ENCODE measurements around the gene NLRC5. TPM values are rescaled to one million over a fixed set of nuclear protein-coding genes. Genes with fewer than 3 reads are reported as not detected.

NLRC5 gene
- total RNA-seq, 1 experiment from 2014 or later: 29.7 TPM

DNA sequence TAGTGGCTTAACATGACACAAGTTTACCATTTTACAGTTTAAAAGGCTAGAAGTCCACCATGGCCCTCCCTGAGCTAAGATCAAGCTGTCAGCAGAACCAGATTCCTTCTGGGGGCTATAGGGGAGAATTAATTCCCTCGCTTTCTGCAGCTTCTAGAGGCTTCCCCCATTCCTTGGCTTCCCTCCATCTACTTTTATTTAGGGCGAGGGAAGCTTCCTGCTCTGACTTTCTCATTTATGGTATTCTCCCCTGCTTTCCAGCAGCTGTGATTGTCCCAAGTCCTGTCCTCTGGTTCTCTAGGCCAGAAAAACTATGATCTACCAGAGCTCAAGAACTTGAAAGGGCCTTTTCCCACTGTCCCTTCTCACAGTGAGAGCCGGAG, 23.3 kb upstream of the NLRC5 start:
- BruUV-seq (replicated peaks): no TSS peak
- no peaks in the 10 kb centered on the region for H3K79me2 ChIP-seq (ENCODE audit: low read depth)
- DNase-seq: no peak
- H3K4me3 ChIP-seq: no peak overlapping the region
- no peaks in the 10 kb centered on the region for H4K20me1 ChIP-seq (ENCODE audit: insufficient read depth)
- no peaks in the 10 kb centered on the region for H3K9me2 ChIP-seq (ENCODE audit: insufficient read depth)
- peaks cover 17% of the 10 kb centered on the region for H3K4me1 ChIP-seq (replicated peaks; ENCODE audit: insufficient read depth)
- no peak overlapping the region for H2AFZ ChIP-seq
- POLR2A ChIA-PET (ENCODE audit: unreplicated experiment): no interaction called here
- no peak overlapping the region for H3K27ac ChIP-seq
- no peaks in the 10 kb centered on the region for H3K9me3 ChIP-seq (ENCODE audit: insufficient read depth, low read depth)
- H3K36me3 ChIP-seq (ENCODE audit: low read depth): no peaks in the 10 kb centered on the region
- H3F3A ChIP-seq (ENCODE audit: insufficient read depth, low read depth): peaks cover 11% of the 10 kb centered on the region
- TF ChIP-seq, protein P1, sequence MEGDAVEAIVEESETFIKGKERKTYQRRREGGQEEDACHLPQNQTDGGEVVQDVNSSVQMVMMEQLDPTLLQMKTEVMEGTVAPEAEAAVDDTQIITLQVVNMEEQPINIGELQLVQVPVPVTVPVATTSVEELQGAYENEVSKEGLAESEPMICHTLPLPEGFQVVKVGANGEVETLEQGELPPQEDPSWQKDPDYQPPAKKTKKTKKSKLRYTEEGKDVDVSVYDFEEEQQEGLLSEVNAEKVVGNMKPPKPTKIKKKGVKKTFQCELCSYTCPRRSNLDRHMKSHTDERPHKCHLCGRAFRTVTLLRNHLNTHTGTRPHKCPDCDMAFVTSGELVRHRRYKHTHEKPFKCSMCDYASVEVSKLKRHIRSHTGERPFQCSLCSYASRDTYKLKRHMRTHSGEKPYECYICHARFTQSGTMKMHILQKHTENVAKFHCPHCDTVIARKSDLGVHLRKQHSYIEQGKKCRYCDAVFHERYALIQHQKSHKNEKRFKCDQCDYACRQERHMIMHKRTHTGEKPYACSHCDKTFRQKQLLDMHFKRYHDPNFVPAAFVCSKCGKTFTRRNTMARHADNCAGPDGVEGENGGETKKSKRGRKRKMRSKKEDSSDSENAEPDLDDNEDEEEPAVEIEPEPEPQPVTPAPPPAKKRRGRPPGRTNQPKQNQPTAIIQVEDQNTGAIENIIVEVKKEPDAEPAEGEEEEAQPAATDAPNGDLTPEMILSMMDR (conservative IDR thresholded peaks at IDR 0.05): no peak
- no peak for TF ChIP-seq EZH2 (IDR thresholded peaks at IDR 0.05; ENCODE audit: low read depth)
- H3K27me3 ChIP-seq (ENCODE audit: insufficient read depth, low read depth): no peaks in the 10 kb centered on the region
- CTCF ChIA-PET: interaction anchor here (0.7 to 0.9 kb wide), 2 partner anchors 71 to 522 kb away, joined by 3 to 5 read pairs; no protein-coding TSS in a partner anchor
- H3K4me2 ChIP-seq: no peak overlapping the region
- intact Hi-C loops (cut with micrococcal nuclease; ENCODE audit: unreplicated experiment): no loop called here

DNA sequence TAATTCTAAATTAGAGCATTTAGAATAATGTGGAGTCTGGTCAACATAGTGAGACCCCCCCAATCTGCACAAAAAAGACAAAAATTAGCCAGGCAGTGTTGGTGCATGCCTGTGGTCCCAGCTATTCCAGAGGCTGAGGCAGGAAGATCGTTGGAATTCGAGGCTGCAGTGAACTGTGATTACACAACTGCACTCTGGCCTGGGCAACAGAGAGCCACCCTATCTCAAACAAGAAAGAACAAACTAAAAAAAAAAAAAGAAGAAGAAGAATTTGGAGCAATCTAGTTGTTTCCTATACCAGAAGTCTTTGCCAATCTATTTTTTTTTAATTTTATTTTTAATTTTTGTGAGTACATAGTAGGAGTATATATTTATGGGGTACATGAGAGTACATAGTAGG, 21.6 kb upstream of the NLRC5 start:
- POLR2A ChIA-PET (ENCODE audit: unreplicated experiment): interaction anchor here (0.6 kb wide), 1 partner anchor 552 kb away, joined by 3 read pairs; no protein-coding TSS in a partner anchor
- no peak overlapping the region for H3K4me2 ChIP-seq
- no TSS peak for BruUV-seq (replicated peaks)

DNA sequence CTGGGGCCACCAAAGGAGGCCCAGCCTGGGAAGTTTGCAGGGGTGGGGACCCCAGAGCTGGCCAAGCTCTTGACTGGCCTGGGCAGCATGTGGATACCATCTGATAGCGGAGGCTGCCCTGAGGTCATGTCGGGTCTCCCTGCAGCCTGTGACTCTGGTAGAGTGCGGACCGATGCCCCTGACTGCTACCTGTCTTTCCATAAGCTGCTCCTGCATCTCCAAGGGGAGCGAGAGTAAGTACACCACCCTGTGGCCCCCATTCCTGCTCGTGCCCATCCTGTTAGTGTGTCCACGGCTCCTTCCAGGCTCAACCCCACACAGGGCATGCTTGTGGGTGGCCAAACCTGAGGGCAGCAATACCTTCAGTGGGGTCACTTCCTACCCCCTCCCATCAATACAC, 19.6 kb upstream of the NLRC5 start:
- TF ChIP-seq, protein P1 (conservative IDR thresholded peaks at IDR 0.05): no peak
- TF ChIP-seq EZH2 (IDR thresholded peaks at IDR 0.05; ENCODE audit: low read depth): no peak
- no peaks in the 10 kb centered on the region for H4K20me1 ChIP-seq (ENCODE audit: insufficient read depth)
- ChIA-PET CTCF (no interaction called here), POLR2A (ENCODE audit: unreplicated experiment) (interaction anchor here (0.6 kb wide), 1 partner anchor 40 kb away, joined by 6 read pairs; no protein-coding TSS in a partner anchor)
- H3K79me2 ChIP-seq (ENCODE audit: low read depth): no peaks in the 10 kb centered on the region
- no peak overlapping the region for H3K4me3 ChIP-seq
- H3K27ac ChIP-seq: no peak overlapping the region
- no peaks in the 10 kb centered on the region for H3K9me3 ChIP-seq (ENCODE audit: insufficient read depth, low read depth)
- no peak overlapping the region for H3K4me2 ChIP-seq
- intact Hi-C loops (cut with micrococcal nuclease; ENCODE audit: unreplicated experiment): no loop called here
- peaks cover 12% of the 10 kb centered on the region for H3K4me1 ChIP-seq (replicated peaks; ENCODE audit: insufficient read depth)
- H3K27me3 ChIP-seq (ENCODE audit: insufficient read depth, low read depth): no peaks in the 10 kb centered on the region
- H2AFZ ChIP-seq: no peak overlapping the region
- H3K36me3 ChIP-seq (ENCODE audit: low read depth): no peaks in the 10 kb centered on the region
- no TSS peak for BruUV-seq (replicated peaks)
- DNase-seq: no peak
- H3K9me2 ChIP-seq (ENCODE audit: insufficient read depth): no peaks in the 10 kb centered on the region
- peaks cover 7% of the 10 kb centered on the region; the same call in 1 of the 2 replicates for H3F3A ChIP-seq (ENCODE audit: insufficient read depth, low read depth)

More for the DNA sequence above, 21.6 kb upstream of the NLRC5 start:
- H2AFZ ChIP-seq: no peak overlapping the region
- no peaks in the 10 kb centered on the region for H3K9me2 ChIP-seq (ENCODE audit: insufficient read depth)
- intact Hi-C loops (cut with micrococcal nuclease; ENCODE audit: unreplicated experiment): no loop called here
- H3K4me3 ChIP-seq: no peak overlapping the region
- CTCF ChIA-PET: interaction anchor here (0.6 kb wide), 1 partner anchor 13 kb away, joined by 3 read pairs; no protein-coding TSS in a partner anchor
- no peaks in the 10 kb centered on the region for H3K9me3 ChIP-seq (ENCODE audit: insufficient read depth, low read depth)
- H4K20me1 ChIP-seq (ENCODE audit: insufficient read depth): no peaks in the 10 kb centered on the region
- H3F3A ChIP-seq (ENCODE audit: insufficient read depth, low read depth): peaks cover 11% of the 10 kb centered on the region
- H3K4me1 ChIP-seq (replicated peaks; ENCODE audit: insufficient read depth): peaks cover 17% of the 10 kb centered on the region
- no peaks in the 10 kb centered on the region for H3K27me3 ChIP-seq (ENCODE audit: insufficient read depth, low read depth)
- DNase-seq: no peak
- no peak for TF ChIP-seq EZH2 (IDR thresholded peaks at IDR 0.05; ENCODE audit: low read depth)
- TF ChIP-seq, protein P1 (conservative IDR thresholded peaks at IDR 0.05): no peak
- no peaks in the 10 kb centered on the region for H3K79me2 ChIP-seq (ENCODE audit: low read depth)
- no peaks in the 10 kb centered on the region for H3K36me3 ChIP-seq (ENCODE audit: low read depth)
- H3K27ac ChIP-seq: no peak overlapping the region

Measured in PC-9 (cell line).